Lung (tissue), 12 donors: Measurements from ENCODE around the gene ENPP5. TPM values are rescaled to one million over a fixed set of nuclear protein-coding genes. Genes with fewer than 3 reads are reported as not detected.

ENCODE experiments used
- ATAC-seq: fragments of 200-7000 bp; cut with Tn5 transposase; one replicate; pipeline ENCODE4 v1.9.1; 2020; ENCODE audit warnings: moderate number of reproducible peaks; ENCODE audit not compliant: insufficient read depth, low FRiP score
- DNase-seq, 3 donors: peaks; one replicate each; pipeline ENCODE4 v3.0.0-alpha.2; 2013 to 2017
- H3K27ac ChIP-seq, 2 donors: one replicate each; pipeline ENCODE4 v1.5.1; 2013; ENCODE audit warnings: mild to moderate bottlenecking in 2 of 2, moderate library complexity in 2 of 2, control low read depth in 1 of 2, inconsistent platforms in 1 of 2, low read depth in 1 of 2, low read length in 1 of 2
- H3K27me3 ChIP-seq, 3 donors: one replicate each; pipeline ENCODE4 v1.5.1; 2013; ENCODE audit warnings: low read length in 2 of 3; ENCODE audit not compliant: control insufficient read depth in 3 of 3, insufficient read depth in 3 of 3
- H3K36me3 ChIP-seq, 4 donors: one replicate each; pipeline ENCODE4 v1.5.1; 2013; ENCODE audit warnings: low read length in 4 of 4, mild to moderate bottlenecking in 1 of 4, moderate library complexity in 1 of 4; ENCODE audit not compliant: control insufficient read depth in 4 of 4, insufficient read depth in 4 of 4
- H3K4me1 ChIP-seq, 5 donors: one replicate each; pipeline ENCODE4 v1.5.1; 2013; ENCODE audit warnings: low read length in 5 of 5, mild to moderate bottlenecking in 2 of 5, moderate library complexity in 1 of 5; ENCODE audit not compliant: control insufficient read depth in 5 of 5, insufficient read depth in 5 of 5
- H3K4me3 ChIP-seq: one replicate; pipeline ENCODE4 v1.5.1; 2013; ENCODE audit warnings: mild to moderate bottlenecking, control low read depth, moderate library complexity
- H3K9ac ChIP-seq, 2 donors: one replicate each; pipeline ENCODE4 v1.5.1; 2013; ENCODE audit warnings: low read length in 2 of 2, control low read depth in 1 of 2; ENCODE audit not compliant: insufficient read depth in 1 of 2
- H3K9me3 ChIP-seq, 4 donors: one replicate each; pipeline ENCODE4 v1.5.1; 2013; ENCODE audit warnings: low read length in 3 of 4, mild to moderate bottlenecking in 1 of 4, moderate library complexity in 1 of 4; ENCODE audit not compliant: control insufficient read depth in 4 of 4, insufficient read depth in 3 of 4
- CTCF ChIP-seq: IDR thresholded peaks from 2 replicates; pipeline ENCODE4 v1.5.1; 2012; ENCODE audit warnings: mild to moderate bottlenecking; ENCODE audit errors: control extremely low read depth, extremely low read depth
- WGBS, 2 donors: extraction: QIAGEN DNeasy Blood & Tissue Kit; methylation state at CpG; one replicate each; pipeline ENCODE4 v1.1.7; 2013; 5-methylcytosine and 5-hydroxymethylcytosine counted together
- polyA plus RNA-seq, 2 donors: library from polyadenylated mRNA; stranded (reverse); fragments of 200-250 nt; gene quantifications; one replicate each; pipeline ENCODE4 v1.2.1, GENCODE V29; 2013
- total RNA-seq, 2 donors: library from RNA; depleted of rRNA in 1 of 2; stranded (reverse); fragments of >200 nt in 1 of 2; gene quantifications; one replicate each; pipeline ENCODE4 v1.2.1, GENCODE V29; 2014 to 2021
- donor health status: control.
- donor health status: control.
- donor health status: Bipolar disorder and iron deficiency.
- donor health status: healthy.
- donor health status: DM: yes; HTN: yes; CAD: no.

The ENPP5 gene
- total and polyA plus RNA-seq, 4 donors, result 5.0 to 19.2 (median 8.4) TPM

DNA sequence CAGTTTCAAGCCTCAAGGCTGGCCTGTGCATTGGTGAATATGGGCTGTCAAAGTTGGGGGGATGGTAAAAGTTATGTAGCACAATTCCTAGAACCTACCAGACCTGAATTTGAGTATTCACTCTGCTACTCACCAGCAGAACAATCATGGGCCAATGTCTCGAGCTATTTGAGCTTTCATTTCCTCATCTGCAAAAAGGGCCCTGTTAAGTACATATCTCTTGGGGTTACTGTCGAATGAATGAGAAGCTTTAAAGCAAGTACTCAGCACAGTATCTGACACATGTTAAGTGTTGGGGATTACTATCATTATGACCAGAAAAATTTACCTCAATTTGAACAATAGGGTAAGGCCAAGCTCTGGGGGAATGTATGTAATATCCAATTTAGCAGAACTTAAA, 54.5 kb downstream of the ENPP5 start:
- ATAC-seq, result no peak
- H3K9me3 ChIP-seq, result no peaks in the 10 kb centered on the region
- H3K36me3 ChIP-seq, result no peaks in the 10 kb centered on the region
- TF ChIP-seq CTCF, result no peak
- no peaks in the 10 kb centered on the region for H3K27me3 ChIP-seq
- H3K9ac ChIP-seq, result no peak overlapping the region
- no peak for DNase-seq
- no peak overlapping the region for H3K4me3 ChIP-seq
- WGBS, 2 donors, result 77 to 91% methylated on average over 2 of the region's 2 CpGs
- H3K27ac ChIP-seq, result no peak overlapping the region
- no peaks in the 10 kb centered on the region for H3K4me1 ChIP-seq

- DNase-seq, result no peak
- H3K27me3 ChIP-seq, result no peaks in the 10 kb centered on the region
- no peak overlapping the region for H3K4me3 ChIP-seq
- no peaks in the 10 kb centered on the region for H3K9me3 ChIP-seq
- ATAC-seq, result no peak
- no peaks in the 10 kb centered on the region for H3K36me3 ChIP-seq
- no peaks in the 10 kb centered on the region for H3K4me1 ChIP-seq
- H3K9ac ChIP-seq, result no peak overlapping the region
- 95 to 97% methylated on average over 1 of the region's 1 CpG for WGBS, 2 donors
- H3K27ac ChIP-seq, result no peak overlapping the region
- TF ChIP-seq CTCF, result no peak
Measured at GRCh38 chr6:46115634-46116033, 55.1 kb downstream of the ENPP5 start.

- TF ChIP-seq CTCF, result no peak
- no peaks in the 10 kb centered on the region for H3K9me3 ChIP-seq
- ATAC-seq (no peak), DNase-seq (peak in 1 of 3 donors; percentile 22)
- H3K27ac ChIP-seq, result no peak overlapping the region
- no peaks in the 10 kb centered on the region for H3K4me1 ChIP-seq
- H3K4me3 ChIP-seq, result no peak overlapping the region
- H3K9ac ChIP-seq, result no peak overlapping the region
- 78 to 100% methylated on average over 1 of the region's 1 CpG for WGBS, 2 donors
- H3K36me3 ChIP-seq, result no peaks in the 10 kb centered on the region
- H3K27me3 ChIP-seq, result no peaks in the 10 kb centered on the region
Measured at GRCh38 chr6:46113370-46113769, 57.4 kb downstream of the ENPP5 start.

Other genes with a start within 250 kb of the ENPP5 start
- 10 to 100 TPM; 65.4 to 92.3 TPM for gene CLIC5, start 155.1 kb downstream of the ENPP5 start, total RNA-seq
- 10 to 100 TPM; 14.8 to 16.0 TPM for gene CLIC5, start 155.1 kb downstream of the ENPP5 start, polyA plus RNA-seq
- 10 to 100 TPM; 28.9 to 30.5 TPM for gene ENPP4, start 41.0 kb downstream of the ENPP5 start, total RNA-seq
- gene ENPP4, start 41.0 kb downstream of the ENPP5 start, polyA plus RNA-seq, result 10 to 100 TPM in 1 of 2 donors, 1 to 10 TPM in 1; 6.8 to 16.6 TPM